Sigmoid colon (tissue), 7 donors: ENCODE data around the gene CEACAM5. TPM values are rescaled to one million over a fixed set of nuclear protein-coding genes. Genes with fewer than 3 reads are reported as not detected.

Experiments
- DNase-seq: peaks from one replicate; pipeline ENCODE4 v3.0.0-alpha.2; 2019
- H3K27ac ChIP-seq, 4 donors: fragments of 200-600 bp; sonication (generic); one replicate each; pipeline ENCODE4 v1.5.1; 2016 to 2019; ENCODE audit warnings: mild to moderate bottlenecking in 1 of 4
- H3K27me3 ChIP-seq, 3 donors: fragments of 200-600 bp; sonication (generic); one replicate each; pipeline ENCODE4 v1.5.1; 2019; ENCODE audit warnings: mild to moderate bottlenecking in 1 of 3
- H3K36me3 ChIP-seq, 4 donors: fragments of 200-600 bp; sonication (generic); one replicate each; pipeline ENCODE4 v1.5.1; 2016 to 2019
- H3K4me1 ChIP-seq, 4 donors: fragments of 200-600 bp; sonication (generic); one replicate each; pipeline ENCODE4 v1.5.1; 2017 to 2019
- H3K4me3 ChIP-seq, 4 donors: fragments of 200-600 bp; sonication (generic); one replicate each; pipeline ENCODE4 v1.5.1; 2017 to 2019; ENCODE audit warnings: mild to moderate bottlenecking in 2 of 4, moderate library complexity in 1 of 4
- H3K9me3 ChIP-seq, 4 donors: fragments of 200-600 bp in 3 of 4; sonication (generic) in 3 of 4; one replicate each; pipeline versions ENCODE4 v1.5.1 to v1.6.1; 2013 to 2019
- CTCF ChIP-seq, 4 experiments: fragments of 450-650 bp in 3 of 4; fragments of 200-600 bp in 1 of 4; IDR thresholded peaks; one replicate each; pipeline ENCODE4 v1.5.1; 2016 to 2019; ENCODE audit warnings: antibody characterized with exemption in 4 of 4, mild to moderate bottlenecking in 3 of 4, moderate library complexity in 2 of 4
- EP300 ChIP-seq, 4 donors: sonication (generic); formaldehyde crosslinking; IDR thresholded peaks; one replicate each; pipeline ENCODE4 v1.6.1; 2017; ENCODE audit warnings: antibody characterized with exemption in 4 of 4
- POLR2A ChIP-seq, 2 donors: fragments of 450-650 bp; IDR thresholded peaks; one replicate each; pipeline ENCODE4 v1.6.1; 2016; ENCODE audit warnings: antibody characterized with exemption in 2 of 2, mild to moderate bottlenecking in 2 of 2, moderate library complexity in 2 of 2
- POLR2AphosphoS5 ChIP-seq, 4 donors: sonication (generic); formaldehyde crosslinking; IDR thresholded peaks; one replicate each; pipeline ENCODE4 v1.6.1; 2017; ENCODE audit warnings: antibody characterized with exemption in 4 of 4
- WGBS, 2 donors: extraction: QIAGEN DNeasy Blood & Tissue Kit; methylation state at CpG; one replicate each; pipeline ENCODE4 v1.1.7; 2013; 5-methylcytosine and 5-hydroxymethylcytosine counted together
- intact Hi-C: fragments of 100-400 bp; cut with DNase I; formaldehyde crosslinking; loops from one replicate; pipeline ENCODE4 v1.15.1; 2023
- polyA plus RNA-seq, 3 donors: library from polyadenylated mRNA; stranded (reverse); fragments of 200-250 nt; gene quantifications; one replicate each; pipeline ENCODE4 v1.2.3, GENCODE V29; 2013
- total RNA-seq, 4 donors: library from RNA; depleted of rRNA; stranded (reverse); fragments of >200 nt; gene quantifications; one replicate each; pipeline ENCODE4 v1.1.0, GENCODE V29; 2016
- donor health status: healthy with polysubstance abuse.
- donor health status: Bipolar disorder and iron deficiency.
- donor health status: healthy.

The CEACAM5 gene
- total and polyA plus RNA-seq, 7 donors: 0.16 to 1,632 (median 87.8) TPM; not detected in 1

- no peak for DNase-seq
- intact Hi-C loops: no loop called here
- Histone ChIP-seq H3K36me3 (no peaks in the 10 kb centered on the region), H3K27me3 (peaks cover 0 to 22% (median 7%) of the 10 kb centered on the region in 3 donors), H3K9me3 (no peaks in the 10 kb centered on the region), H3K4me3 (no peak overlapping the region), H3K27ac (no peak overlapping the region), H3K4me1 (no peaks in the 10 kb centered on the region)
- WGBS, 2 donors: 15 to 63% methylated on average over 13 of the region's 13 CpGs
- TF ChIP-seq POLR2A (IDR thresholded peaks at IDR 0.05) (no peak), POLR2AphosphoS5 (IDR thresholded peaks at IDR 0.05) (no peak), EP300 (IDR thresholded peaks at IDR 0.05) (no peak), CTCF (IDR thresholded peaks at IDR 0.05) (no peak)
Observed at GRCh38 chr19:41711376-41712261, 3.2 kb downstream of the CEACAM5 start.

GRCh38 chr19:41714598-41714997, 6.2 kb downstream of the CEACAM5 start:
- Histone ChIP-seq H3K27ac (no peak overlapping the region), H3K4me1 (no peaks in the 10 kb centered on the region), H3K36me3 (no peaks in the 10 kb centered on the region), H3K27me3 (peaks cover 0 to 6% (median 0%) of the 10 kb centered on the region in 3 donors), H3K9me3 (no peaks in the 10 kb centered on the region), H3K4me3 (no peak overlapping the region)
- no peak for DNase-seq
- intact Hi-C loops: no loop called here
- TF ChIP-seq CTCF (IDR thresholded peaks at IDR 0.05): no peak
- no peak for TF ChIP-seq EP300 (IDR thresholded peaks at IDR 0.05)
- TF ChIP-seq POLR2AphosphoS5 (IDR thresholded peaks at IDR 0.05): no peak
- no peak for TF ChIP-seq POLR2A (IDR thresholded peaks at IDR 0.05)
- WGBS, 2 donors: 77 to 83% methylated on average over 5 of the region's 5 CpGs

GRCh38 chr19:41718761-41719160, 10.3 kb downstream of the CEACAM5 start:
- Histone ChIP-seq H3K36me3 (no peaks in the 10 kb centered on the region), H3K4me1 (no peaks in the 10 kb centered on the region), H3K4me3 (no peak overlapping the region), H3K27ac (no peak overlapping the region), H3K9me3 (no peaks in the 10 kb centered on the region), H3K27me3 (peaks cover 0 to 6% (median 0%) of the 10 kb centered on the region in 3 donors)
- intact Hi-C loops: no loop called here
- 88 to 90% methylated on average over 6 of the region's 6 CpGs for WGBS, 2 donors
- TF ChIP-seq POLR2A (IDR thresholded peaks at IDR 0.05): no peak
- no peak for DNase-seq

GRCh38 chr19:41720103-41720502, 11.7 kb downstream of the CEACAM5 start:
- no peak for TF ChIP-seq CTCF (IDR thresholded peaks at IDR 0.05)
- no peak for TF ChIP-seq POLR2AphosphoS5 (IDR thresholded peaks at IDR 0.05)
- no peak for TF ChIP-seq EP300 (IDR thresholded peaks at IDR 0.05)
- TF ChIP-seq POLR2A (IDR thresholded peaks at IDR 0.05): no peak
- 84 to 88% methylated on average over 3 of the region's 3 CpGs for WGBS, 2 donors
- intact Hi-C loops: no loop called here
- Histone ChIP-seq H3K27ac (no peak overlapping the region), H3K36me3 (no peaks in the 10 kb centered on the region), H3K4me1 (no peaks in the 10 kb centered on the region), H3K27me3 (peaks cover 0 to 3% (median 0%) of the 10 kb centered on the region in 3 donors), H3K4me3 (no peak overlapping the region), H3K9me3 (no peaks in the 10 kb centered on the region)
- DNase-seq: no peak

GRCh38 chr19:41726493-41726892, 18.1 kb downstream of the CEACAM5 start:
- no peak overlapping the region for H3K27ac ChIP-seq
- H3K4me3 ChIP-seq: no peak overlapping the region
- WGBS, 2 donors: 49 to 60% methylated on average over 5 of the region's 5 CpGs
- DNase-seq: no peak
- H3K4me1 ChIP-seq: no peaks in the 10 kb centered on the region
- peaks cover 0 to 23% (median 0%) of the 10 kb centered on the region in 3 donors for H3K27me3 ChIP-seq
- no peaks in the 10 kb centered on the region for H3K9me3 ChIP-seq
- no peaks in the 10 kb centered on the region for H3K36me3 ChIP-seq
- intact Hi-C loops: no loop called here
- TF ChIP-seq POLR2A (IDR thresholded peaks at IDR 0.05): no peak
- TF ChIP-seq POLR2AphosphoS5 (IDR thresholded peaks at IDR 0.05): no peak
- TF ChIP-seq CTCF (IDR thresholded peaks at IDR 0.05): no peak
- TF ChIP-seq EP300 (IDR thresholded peaks at IDR 0.05): no peak
